ENCODE measurements around the gene CLASP2. TPM values are rescaled to one million over a fixed set of nuclear protein-coding genes. Genes with fewer than 3 reads are reported as not detected.
A peak's percentile ranks its signal among the peaks of the same experiment; 100 is the strongest.
"Not testable (repeated sequence)": the region's sequence is repeated elsewhere in the genome, so short reads cannot be mapped to it uniquely, and the experiment has no call there.

The CLASP2 gene
- total and polyA plus RNA-seq, 8 donors, result 48.4 to 73.3 (median 61.6) TPM

DNA sequence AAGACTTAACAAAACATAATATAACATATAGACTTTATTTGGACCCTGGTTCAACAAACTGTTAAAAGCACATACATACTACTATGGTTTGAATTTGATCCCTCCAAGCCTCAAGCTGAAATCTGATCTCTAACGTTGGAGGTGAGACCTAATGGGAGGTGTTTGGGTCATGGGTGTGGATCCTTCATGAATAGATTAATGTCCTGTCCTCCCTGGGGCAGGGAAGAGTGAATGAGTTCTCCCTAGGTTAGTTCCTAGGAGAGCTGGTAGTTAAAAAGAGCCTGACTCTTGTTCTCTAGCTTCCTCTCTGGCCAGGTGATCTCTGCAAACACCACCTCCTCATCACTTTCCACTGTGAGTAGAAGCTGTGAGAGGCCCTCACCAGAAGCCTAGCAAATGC is 36.4 kb downstream of the CLASP2 start:
- peaks cover 0 to 25% of the 10 kb centered on the region in 2 donors for H3K36me3 ChIP-seq
- TF ChIP-seq CTCF (IDR thresholded peaks at IDR 0.05), result no peak

DNA sequence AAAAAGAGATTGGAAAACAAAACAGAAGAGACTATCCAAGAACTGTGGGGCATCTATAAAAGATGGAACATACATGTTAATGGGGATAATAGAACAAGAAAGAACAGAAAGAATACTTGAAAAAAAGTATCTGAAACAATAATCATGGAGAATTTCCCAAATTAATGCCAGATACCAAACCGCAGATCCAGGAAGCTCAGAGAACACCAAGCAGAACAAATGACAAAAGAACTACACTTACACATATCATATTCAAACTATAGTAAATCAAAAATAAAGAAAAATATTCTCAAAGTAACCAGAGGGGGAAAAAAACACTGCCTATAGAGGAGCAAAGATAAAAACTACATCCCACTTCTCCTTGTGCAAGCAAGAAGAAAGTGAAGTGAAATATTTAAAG is 40.0 kb downstream of the CLASP2 start:
- DNase-seq (no peak), ATAC-seq (no peak)
- intact Hi-C loops (cut with DNase I), result no loop called here
- peaks cover 0 to 15% of the 10 kb centered on the region in 2 donors for H3K36me3 ChIP-seq
- H3K27me3 ChIP-seq, result no peaks in the 10 kb centered on the region
- H3K4me3 ChIP-seq, result no peak overlapping the region
- no peak overlapping the region for H3K27ac ChIP-seq
- peaks cover 0 to 10% of the 10 kb centered on the region in 2 donors for H3K9me3 ChIP-seq
- no peak for TF ChIP-seq CTCF (IDR thresholded peaks at IDR 0.05)
- no peaks in the 10 kb centered on the region for H3K4me1 ChIP-seq

More for the DNA sequence above, 36.4 kb downstream of the CLASP2 start:
- Histone ChIP-seq H3K4me3 (no peak overlapping the region), H3K9me3 (peaks cover 0 to 10% of the 10 kb centered on the region in 2 donors), H3K27ac (no peak overlapping the region), H3K4me1 (no peaks in the 10 kb centered on the region), H3K27me3 (no peaks in the 10 kb centered on the region)
- ATAC-seq (no peak), DNase-seq (no peak)
- intact Hi-C loops (cut with DNase I), result no loop called here

GRCh38 chr3:33673436-33673835 is 44.6 kb downstream of the CLASP2 start:
- intact Hi-C loops (cut with DNase I); H3K27ac ChIP-seq; H3K36me3 ChIP-seq; DNase-seq; H3K4me3 ChIP-seq; H3K4me1 ChIP-seq; H3K9me3 ChIP-seq; ATAC-seq; H3K27me3 ChIP-seq: not testable (repeated sequence)

- Histone ChIP-seq H3K4me1 (peaks cover 0 to 16% of the 10 kb centered on the region in 2 donors), H3K9me3 (no peaks in the 10 kb centered on the region), H3K27ac (no peak overlapping the region), H3K4me3 (no peak overlapping the region), H3K27me3 (no peaks in the 10 kb centered on the region), H3K36me3 (no peaks in the 10 kb centered on the region)
- no peak for TF ChIP-seq CTCF (IDR thresholded peaks at IDR 0.05)
- ATAC-seq (no peak), DNase-seq (no peak)
- intact Hi-C loops (cut with DNase I), result no loop called here
Observed at GRCh38 chr3:33668618-33669017, 49.4 kb downstream of the CLASP2 start.

DNA sequence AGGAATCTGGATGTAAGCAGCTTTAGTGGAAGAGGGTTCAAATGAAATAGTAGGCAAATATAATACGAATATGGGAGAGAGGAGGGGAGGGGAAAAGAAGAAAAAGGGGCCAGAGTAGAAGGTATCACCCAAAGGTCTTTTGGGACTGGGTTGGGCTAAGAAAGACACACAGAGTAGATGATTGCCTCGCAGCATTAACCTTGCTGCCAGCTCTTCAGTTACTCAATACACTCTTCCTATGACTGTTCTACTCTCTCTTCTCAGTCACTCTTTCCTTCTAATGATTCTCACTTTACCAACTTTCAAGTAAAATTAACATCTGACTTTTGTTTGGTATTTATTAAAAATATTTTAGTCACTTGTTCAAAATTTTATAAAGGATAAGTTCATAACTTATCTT is 52.8 kb downstream of the CLASP2 start:
- Histone ChIP-seq H3K9me3 (no peaks in the 10 kb centered on the region), H3K4me3 (no peak overlapping the region), H3K27me3 (no peaks in the 10 kb centered on the region), H3K27ac (no peak overlapping the region), H3K4me1 (peaks cover 0 to 16% of the 10 kb centered on the region in 2 donors), H3K36me3 (no peaks in the 10 kb centered on the region)
- ATAC-seq (no peak), DNase-seq (no peak)
- TF ChIP-seq CTCF (IDR thresholded peaks at IDR 0.05), result no peak
- intact Hi-C loops (cut with DNase I), result no loop called here

DNA sequence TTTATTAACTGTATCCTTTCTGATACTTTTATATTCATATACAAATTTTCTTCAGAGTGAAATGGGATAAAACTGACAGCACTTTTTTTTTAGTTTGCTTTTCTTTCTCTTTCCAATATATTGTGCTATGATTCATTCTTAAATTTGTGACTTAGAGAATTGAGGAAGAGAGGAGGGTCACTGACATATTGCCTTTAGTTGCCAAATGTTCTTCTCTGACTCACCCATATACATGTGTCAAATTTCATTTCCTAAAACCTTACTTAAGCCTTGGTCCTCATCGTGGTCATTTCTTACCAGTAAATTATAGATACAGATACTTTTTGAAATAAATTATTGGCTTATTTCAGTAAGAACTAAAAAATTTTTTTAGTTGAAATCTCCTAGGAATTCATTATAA is 53.9 kb downstream of the CLASP2 start:
- no peak for TF ChIP-seq CTCF (IDR thresholded peaks at IDR 0.05)
- ATAC-seq (peak; percentile 54), DNase-seq (no peak)
- no peaks in the 10 kb centered on the region for H3K36me3 ChIP-seq
- H3K27ac ChIP-seq, result no peak overlapping the region
- peaks cover 10 to 26% of the 10 kb centered on the region in 2 donors for H3K4me1 ChIP-seq
- no peak overlapping the region for H3K4me3 ChIP-seq
- H3K27me3 ChIP-seq, result no peaks in the 10 kb centered on the region
- intact Hi-C loops (cut with DNase I), result no loop called here
- H3K9me3 ChIP-seq, result no peaks in the 10 kb centered on the region
